KOPT-K1 (cell line): Measurements from ENCODE around the gene CDT1.
"Not testable (repeated sequence)": the region's sequence is repeated elsewhere in the genome, so short reads cannot be mapped to it uniquely, and the experiment has no call there.

Experiments used
- H3K27ac ChIP-seq: fragments of 200-600 bp; sonication (generic); 2 replicates; pipeline ENCODE4 v1.5.1; 2016; ENCODE audit warnings: antibody characterized with exemption, mild to moderate bottlenecking, low read depth, low read length; ENCODE audit not compliant: poor library complexity, severe bottlenecking
- H3K36me3 ChIP-seq: fragments of 200-600 bp; sonication (generic); 2 replicates; pipeline ENCODE4 v1.5.1; 2017; ENCODE audit warnings: antibody characterized with exemption, mild to moderate bottlenecking, low read length, moderate library complexity; ENCODE audit not compliant: insufficient read depth
- H3K9me3 ChIP-seq: fragments of 200-600 bp; sonication (generic); 2 replicates; pipeline ENCODE4 v1.5.1; 2017; ENCODE audit warnings: antibody characterized with exemption, low read length, mild to moderate bottlenecking; ENCODE audit not compliant: insufficient read depth, poor library complexity, severe bottlenecking

CDT1 gene

DNA sequence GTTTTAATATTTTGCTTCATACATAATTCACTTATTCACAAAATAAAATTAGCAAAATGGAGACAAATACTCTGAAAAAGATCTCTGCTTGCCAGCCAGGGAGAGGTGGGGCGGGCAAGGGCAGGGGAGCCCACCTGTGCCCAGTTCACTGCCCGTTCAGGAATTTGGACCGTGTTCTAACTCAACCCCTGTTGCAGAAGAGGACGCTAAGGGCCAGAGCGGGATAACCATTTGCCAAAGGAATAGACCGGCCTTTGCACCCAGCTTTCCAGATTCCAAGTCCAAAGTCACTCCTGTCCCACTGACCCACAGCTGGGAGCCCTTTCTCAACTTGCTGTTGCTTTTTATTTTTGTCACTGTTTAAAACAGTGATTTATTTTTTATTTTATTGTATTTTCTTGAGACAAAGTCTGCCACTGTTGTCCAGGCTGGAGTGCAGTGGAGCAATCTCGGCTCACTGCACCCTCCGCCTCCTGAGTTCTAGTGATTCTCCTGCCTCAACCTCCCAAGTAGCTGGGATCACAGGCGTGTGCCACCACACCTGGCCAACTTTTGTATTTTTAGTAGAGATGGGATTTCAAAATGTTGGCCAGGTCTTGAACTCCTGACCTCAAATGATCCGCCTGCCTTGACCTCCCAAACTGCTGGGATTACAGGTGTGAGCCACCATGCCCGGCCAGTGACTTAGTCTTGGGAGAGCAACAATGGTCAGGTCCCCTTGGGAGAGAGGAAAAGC, 15.8 kb upstream of the CDT1 start:
- Histone ChIP-seq H3K36me3 (no peaks in the 10 kb centered on the region), H3K9me3 (no peaks in the 10 kb centered on the region), H3K27ac (peak overlapping the region; percentile 2)

DNA sequence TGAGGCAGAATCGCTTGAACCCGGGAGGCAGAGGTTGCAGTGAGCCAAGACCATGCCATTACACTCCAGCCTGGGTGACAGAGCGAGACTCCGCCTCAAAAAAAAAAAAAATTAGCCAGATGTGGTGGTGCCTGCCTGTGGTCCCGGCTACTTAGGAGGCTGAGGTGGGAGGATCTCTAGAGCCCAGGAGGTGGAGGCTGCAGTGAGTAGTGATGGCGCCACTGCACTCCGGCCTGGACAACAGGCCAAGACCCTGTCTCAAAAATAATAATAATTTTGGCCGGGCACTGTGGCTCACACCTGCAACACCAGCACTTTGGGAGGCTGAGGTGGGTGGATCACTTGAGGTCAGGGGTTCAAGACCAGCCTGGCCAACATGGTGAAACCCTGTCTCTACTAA, 14.8 kb upstream of the CDT1 start:
- not testable (repeated sequence) for H3K27ac ChIP-seq, H3K9me3 ChIP-seq, H3K36me3 ChIP-seq

DNA sequence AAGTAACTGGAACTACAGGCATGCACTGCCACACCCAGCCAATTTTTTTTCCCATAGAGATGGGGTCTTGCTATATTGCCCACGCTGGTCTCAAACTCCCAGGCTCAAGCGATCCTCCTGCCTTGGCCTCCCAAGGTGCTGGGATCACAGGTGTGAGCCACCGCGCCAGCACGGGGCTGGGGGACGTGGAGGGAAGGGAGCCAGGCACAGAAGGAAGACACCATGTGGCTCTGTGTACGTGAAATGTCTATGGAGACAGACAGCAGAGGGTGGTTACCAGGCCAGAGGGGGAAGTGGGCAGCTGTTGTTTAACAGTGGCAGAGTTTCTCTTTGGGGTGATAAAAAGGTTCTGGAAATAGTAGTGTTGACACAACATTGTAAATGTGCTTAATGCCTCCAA, 14.0 kb upstream of the CDT1 start:
- no peaks in the 10 kb centered on the region for H3K9me3 ChIP-seq
- no peaks in the 10 kb centered on the region for H3K36me3 ChIP-seq
- H3K27ac ChIP-seq, result peak overlapping the region; percentile 99

DNA sequence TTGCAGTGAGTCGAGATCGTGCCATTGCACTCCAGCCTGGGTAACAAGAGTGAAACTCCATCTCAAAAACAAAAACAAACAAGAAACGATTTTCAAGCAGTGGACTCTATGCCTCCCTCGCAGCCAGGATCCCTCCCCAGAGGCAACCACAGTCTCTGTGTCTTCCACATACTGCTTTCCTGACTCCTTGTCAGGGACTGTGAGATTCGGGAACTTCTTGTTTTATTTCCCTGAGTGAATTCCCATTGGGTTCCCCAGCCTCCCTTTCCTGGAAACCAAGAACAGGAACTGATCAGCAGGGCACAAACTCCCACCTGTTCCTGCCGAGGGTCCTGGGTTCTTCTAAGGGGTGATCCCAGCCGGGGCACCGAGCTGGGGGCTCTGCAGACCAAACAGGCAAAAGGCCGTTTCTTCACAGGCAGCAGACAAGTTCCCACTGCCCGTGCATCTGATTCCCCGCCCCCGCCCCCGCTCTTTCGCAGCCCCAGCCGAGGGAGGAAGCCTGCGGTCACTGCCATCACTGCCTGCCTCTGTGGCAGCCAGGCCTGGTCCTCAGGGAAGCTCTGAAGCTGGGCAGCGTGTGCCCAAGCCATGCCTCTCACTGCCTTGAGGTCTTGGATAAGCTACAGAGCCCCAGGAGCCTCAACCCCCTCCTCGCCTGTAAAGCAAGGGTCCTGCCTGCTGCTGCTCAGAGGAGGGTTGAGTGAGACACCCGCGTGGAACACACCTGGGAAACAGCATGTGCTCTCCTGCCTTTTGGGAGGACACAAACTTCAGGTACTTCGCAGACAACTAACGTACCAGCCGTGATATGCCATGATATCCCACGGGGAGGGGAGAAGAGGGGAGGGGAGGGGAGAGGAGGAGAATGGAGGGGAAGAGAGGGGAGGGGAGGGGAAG, 13.0 kb upstream of the CDT1 start:
- Histone ChIP-seq H3K9me3 (no peaks in the 10 kb centered on the region), H3K27ac (peak overlapping the region; percentile 99), H3K36me3 (no peaks in the 10 kb centered on the region)

DNA sequence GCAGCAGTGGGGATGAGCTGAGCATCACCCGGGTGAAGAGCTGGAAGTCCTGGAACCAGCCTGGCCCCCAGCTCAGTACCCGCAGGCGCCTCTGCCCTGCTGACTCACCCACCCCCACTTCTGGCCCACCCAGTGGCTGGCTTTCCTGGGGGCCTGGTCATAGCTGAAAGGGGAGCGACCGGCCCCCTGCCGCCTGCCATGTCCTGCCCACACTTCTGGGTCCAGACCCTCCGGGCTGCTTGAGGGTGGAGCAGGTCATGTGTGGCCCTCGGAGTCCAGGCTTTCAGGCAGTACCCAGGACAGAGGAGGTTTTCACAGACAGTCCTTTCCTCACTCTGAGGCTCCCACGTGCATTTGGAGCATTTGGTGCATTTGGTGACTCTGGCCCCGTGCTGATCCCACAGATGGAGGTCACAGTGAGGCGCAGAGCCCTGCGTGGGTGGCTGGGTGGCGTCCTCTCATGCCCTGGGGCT, 11.5 kb upstream of the CDT1 start:
- peak overlapping the region; percentile 100 for H3K27ac ChIP-seq
- H3K36me3 ChIP-seq, result no peaks in the 10 kb centered on the region

DNA sequence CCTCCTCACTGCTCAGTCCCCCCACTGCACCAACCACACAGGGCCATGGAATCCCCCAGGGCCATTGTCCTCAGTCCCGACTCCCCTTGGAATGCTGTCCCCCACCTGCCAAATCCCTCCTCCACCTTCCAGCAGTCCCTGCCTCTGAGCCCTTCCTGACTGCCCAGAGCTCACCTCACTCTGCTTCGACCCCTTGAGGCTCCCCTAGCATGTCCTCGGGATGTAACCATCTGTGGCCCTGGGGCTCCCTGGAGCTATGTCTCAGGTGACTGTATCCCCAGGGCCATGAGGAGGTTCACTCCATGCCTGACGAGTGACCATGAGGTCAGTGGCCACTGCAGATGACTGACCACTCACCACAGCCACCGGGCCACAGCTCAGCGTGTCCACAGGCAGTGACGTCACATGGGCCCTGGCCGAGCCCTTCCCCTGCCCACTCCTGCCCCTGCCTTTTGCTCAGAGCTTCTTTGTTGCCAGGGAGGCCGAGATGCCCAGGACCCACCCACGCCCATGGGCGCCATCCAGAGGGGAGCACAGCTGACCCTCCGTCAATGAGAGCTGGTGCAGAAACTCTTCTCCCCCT, 10.8 kb upstream of the CDT1 start:
- Histone ChIP-seq H3K36me3 (no peaks in the 10 kb centered on the region), H3K27ac (peak overlapping the region; percentile 100)

More for the DNA sequence above, 11.5 kb upstream of the CDT1 start:
- no peaks in the 10 kb centered on the region for H3K9me3 ChIP-seq

DNA sequence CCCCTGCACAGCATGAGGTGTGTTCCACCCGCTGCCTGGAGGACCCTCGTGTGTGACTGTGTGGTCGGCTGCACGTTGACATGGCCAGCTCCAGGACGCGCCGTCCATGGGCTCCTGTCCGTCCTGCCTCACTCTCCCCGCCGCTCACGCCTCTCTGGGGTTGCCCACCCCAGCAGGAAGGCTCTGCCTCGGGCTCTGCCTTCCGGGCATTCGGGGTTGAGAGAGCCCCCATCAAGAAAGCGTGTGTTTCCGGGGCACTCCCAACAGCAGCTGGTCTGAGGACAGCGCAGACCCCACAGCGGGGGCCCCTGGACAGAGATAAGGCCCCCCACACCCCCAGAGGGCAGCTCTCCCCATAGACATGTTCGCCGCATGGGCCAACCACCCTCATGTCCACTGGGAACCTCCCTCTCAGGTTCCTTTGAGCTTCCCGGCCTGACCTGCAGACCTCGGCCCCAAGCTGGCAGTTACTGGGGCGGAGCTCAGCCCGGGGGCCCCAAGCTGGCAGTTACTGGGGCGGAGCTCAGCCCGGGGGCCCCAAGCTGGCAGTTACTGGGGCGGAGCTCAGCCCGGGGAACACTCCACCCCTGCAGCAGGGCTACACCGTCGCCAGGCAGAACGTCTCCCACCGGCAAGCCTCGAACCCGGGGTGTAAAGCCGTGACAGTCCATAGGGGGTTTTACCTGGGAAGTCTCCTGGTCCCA, 10.2 kb upstream of the CDT1 start:
- peak overlapping the region; percentile 100 for H3K27ac ChIP-seq
- H3K36me3 ChIP-seq, result no peaks in the 10 kb centered on the region
- no peaks in the 10 kb centered on the region for H3K9me3 ChIP-seq

More for the DNA sequence above, 10.8 kb upstream of the CDT1 start:
- no peaks in the 10 kb centered on the region for H3K9me3 ChIP-seq

DNA sequence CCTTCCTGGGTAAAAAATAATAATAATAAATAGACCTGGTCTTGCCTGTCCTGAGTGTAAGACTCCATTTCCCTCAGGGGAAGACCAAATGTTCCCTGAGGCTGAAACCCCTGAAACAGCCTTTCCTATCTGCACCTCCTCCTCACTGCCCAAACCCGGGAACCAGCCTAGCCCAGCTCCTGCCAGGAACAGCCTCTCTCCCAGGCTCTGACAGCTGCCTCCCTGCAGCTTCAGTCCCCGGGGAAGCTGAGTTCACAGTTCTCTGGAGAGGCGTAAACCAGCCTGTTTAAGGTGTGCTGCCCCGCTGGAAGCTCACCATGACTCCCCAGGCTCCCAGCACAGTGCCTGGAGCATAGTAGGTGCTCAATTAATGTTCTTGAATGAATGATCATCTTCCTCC, 7.3 kb upstream of the CDT1 start:
- Histone ChIP-seq H3K9me3 (no peaks in the 10 kb centered on the region), H3K27ac (peak overlapping the region; percentile 100), H3K36me3 (no peaks in the 10 kb centered on the region)

DNA sequence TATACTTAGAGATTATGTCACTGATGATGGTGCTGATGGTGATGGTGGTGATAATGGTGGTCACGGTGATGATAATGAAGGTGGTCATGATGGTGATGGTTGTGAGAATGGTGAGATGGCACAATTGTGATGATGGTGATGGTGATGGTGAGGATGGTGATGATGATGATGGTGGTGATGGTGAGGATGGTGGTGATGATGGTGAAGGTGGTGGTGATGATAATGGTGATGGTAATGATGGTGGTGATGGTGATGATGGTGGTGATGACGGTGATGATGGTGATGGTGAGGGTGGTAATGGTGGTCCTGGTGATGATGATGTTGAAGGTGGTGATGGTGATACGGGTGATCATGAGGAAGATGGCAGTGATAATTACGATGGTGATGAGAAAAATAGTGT, 5.5 kb upstream of the CDT1 start:
- no peaks in the 10 kb centered on the region for H3K9me3 ChIP-seq
- H3K36me3 ChIP-seq, result no peaks in the 10 kb centered on the region
- peak overlapping the region; percentile 100 for H3K27ac ChIP-seq

DNA sequence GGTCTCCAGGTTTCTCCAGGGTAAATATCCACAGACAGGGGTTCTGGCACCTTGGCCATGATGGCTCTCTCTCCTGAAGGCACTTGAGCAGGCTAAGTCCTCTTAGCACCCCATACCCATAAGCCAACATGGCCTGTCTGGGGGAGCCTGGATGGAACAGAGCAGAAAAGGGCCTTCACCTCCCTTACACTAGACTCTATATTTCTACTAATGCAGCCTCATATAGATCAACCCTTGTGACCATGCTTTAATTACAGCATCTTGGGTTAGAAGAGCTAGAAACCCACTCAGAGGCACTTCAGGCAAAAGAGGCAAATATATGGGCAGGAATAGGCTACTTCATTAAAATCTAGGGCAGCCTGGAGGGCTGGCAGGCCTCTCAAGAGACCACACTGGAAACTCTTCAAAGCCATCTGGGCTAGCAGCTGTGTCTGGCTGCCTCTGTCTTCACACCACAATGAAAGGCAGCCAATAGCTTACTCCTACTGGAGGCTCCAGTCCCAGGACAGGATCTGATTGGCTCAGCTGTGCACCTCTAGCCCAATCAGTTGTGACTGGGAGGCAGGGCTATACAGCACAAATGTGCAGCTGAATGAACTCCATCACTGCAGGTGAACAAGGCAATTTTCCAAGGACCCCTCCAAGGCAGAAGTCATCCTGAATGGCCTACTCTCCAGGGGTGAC, 4.7 kb upstream of the CDT1 start:
- Histone ChIP-seq H3K27ac (peak overlapping the region; percentile 100), H3K9me3 (no peaks in the 10 kb centered on the region), H3K36me3 (no peaks in the 10 kb centered on the region)

DNA sequence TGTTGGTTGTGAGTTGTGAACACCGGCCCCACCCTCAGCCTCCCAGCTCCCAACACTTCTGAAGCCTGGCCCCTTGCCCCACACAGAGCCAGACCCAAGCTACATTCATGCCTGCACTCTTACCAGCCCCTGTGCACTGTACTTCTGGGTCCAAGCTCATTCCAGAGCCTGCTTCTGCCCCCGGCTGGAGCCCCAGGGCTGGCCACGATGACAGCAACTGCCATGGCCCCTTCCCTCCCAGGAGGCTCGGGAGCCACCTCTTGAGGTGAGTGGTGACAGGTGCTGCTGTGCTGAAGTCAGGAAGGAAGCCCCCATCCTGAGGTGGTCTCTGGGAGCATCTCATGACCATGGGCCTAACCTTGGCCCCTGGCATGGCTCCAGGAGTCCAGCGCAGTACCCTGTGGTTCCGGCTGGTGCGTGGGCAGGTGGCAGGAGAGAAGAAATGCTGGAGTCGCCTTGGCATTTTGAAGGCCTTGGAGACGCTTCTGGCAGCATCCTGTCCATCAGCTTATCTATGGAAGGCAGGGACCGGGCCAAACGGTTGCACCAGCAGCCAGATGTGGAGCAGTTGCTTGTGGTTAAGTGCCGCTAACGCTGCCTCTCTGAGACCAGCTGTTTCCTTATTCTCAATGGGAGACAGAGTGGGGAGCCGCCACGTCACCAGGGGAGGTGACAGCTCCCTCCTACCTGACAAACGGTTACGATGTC, 3.9 kb upstream of the CDT1 start:
- Histone ChIP-seq H3K36me3 (peaks cover 7% of the 10 kb centered on the region), H3K9me3 (no peaks in the 10 kb centered on the region), H3K27ac (peak overlapping the region; percentile 100)

DNA sequence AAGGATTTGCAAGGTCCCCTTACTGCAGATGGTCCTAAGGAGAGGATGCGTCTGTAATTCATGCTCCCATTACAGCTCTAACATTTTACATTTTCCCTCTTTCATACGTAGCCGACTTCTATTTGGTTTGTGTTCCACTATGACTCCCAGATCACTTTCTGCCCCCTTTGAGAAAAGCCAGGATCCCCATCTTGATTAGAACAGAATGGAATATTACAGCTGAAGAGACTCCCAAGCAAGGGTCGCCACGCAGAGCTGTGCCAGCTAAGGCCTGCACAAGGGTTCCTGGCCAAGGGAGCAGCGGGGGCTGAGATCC, 3.4 kb upstream of the CDT1 start:
- peaks cover 12% of the 10 kb centered on the region for H3K36me3 ChIP-seq
- H3K9me3 ChIP-seq, result no peaks in the 10 kb centered on the region
- peak overlapping the region; percentile 100 for H3K27ac ChIP-seq

DNA sequence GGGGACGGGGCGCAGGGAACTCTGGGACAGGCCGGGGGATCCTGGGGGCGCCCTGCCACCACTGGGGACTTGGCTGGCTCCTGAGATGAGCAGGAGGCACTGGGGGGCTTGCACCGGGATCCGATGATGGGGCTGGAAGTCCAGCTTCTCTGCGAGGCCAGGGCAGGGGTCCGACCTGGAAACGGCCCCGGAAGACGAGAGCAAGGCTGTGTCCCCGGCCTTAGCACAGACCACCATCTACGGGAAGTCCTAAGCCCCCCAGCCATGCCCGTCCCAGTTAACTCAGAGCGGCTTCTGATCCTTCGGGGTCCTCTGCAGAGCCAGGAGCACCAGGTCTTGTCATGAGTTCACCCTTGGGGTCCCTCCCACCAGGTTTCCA, 573 bp downstream of the CDT1 start:
- H3K27ac ChIP-seq, result peak overlapping the region; percentile 100

More for the DNA sequence above, 573 bp downstream of the CDT1 start:
- H3K9me3 ChIP-seq, result no peaks in the 10 kb centered on the region
- H3K36me3 ChIP-seq, result peaks cover 51% of the 10 kb centered on the region
